ENCODE results near the gene EHD4.

DNA sequence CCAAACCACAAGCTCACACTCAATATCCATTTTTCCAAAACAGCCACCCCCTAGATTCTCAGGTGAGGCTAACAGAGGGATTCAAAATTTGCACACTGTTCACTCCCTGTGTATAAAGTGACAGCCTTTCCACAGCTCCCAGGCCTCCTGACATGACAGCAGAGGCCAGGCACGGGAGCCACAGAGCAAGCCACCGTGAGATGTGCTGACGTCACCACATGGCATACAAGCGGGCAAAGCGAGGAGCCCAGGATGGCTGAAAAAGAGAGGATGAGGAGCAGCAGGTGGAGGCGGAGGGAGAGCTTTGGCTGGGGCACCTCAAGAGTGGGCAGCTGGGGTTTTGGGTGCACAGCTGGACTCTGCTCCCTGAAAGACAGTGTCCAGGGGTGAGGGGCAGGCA is 27.1 kb downstream of the EHD4 start:
- TF ChIP-seq CTCF (conservative IDR thresholded peaks at IDR 0.05; ENCODE audit: low read length) (no peak), EZH2phosphoT487 (IDR thresholded peaks at IDR 0.05; ENCODE audit: borderline replicate concordance) (no peak)

Data from Loucy (cell line).